HG02885 (cell line): ENCODE measurements around the gene PRSS23.

Source experiments
- ATAC-seq: cut with Tn5 transposase; IDR thresholded peaks from one replicate; pipeline ENCODE4 v1.9.1; 2021; ENCODE audit warnings: mild to moderate bottlenecking; ENCODE audit not compliant: unreplicated experiment, poor library complexity

PRSS23 gene

DNA sequence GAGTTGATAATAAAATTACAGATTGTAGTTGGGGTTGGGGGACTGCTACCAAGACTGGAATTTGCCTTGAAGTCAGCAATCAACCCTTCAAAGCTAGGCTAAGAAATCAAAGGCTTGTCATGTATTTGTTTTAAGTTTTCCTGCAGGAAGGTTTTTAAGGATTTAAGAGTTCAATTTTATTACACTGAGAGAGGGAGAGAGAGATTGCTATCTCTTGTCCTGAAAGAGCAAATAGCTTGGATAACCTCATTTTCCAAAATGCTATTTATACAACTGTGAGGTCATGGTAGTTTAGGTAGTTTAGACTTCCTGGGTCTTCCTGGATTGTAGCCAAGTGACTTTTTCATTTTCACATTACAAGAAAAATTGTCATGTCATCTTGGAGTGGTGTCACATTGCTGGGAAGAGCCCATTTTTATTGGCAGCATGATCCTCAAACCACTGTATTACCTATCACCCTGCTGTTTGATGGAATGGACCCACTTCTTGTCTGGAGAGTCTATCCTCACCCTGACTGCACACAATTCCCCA lies 10.1 kb upstream of the PRSS23 start:
- no peak for ATAC-seq

- ATAC-seq, result no peak
Measured at GRCh38 chr11:86790867-86791849, 9.2 kb upstream of the PRSS23 start.

DNA sequence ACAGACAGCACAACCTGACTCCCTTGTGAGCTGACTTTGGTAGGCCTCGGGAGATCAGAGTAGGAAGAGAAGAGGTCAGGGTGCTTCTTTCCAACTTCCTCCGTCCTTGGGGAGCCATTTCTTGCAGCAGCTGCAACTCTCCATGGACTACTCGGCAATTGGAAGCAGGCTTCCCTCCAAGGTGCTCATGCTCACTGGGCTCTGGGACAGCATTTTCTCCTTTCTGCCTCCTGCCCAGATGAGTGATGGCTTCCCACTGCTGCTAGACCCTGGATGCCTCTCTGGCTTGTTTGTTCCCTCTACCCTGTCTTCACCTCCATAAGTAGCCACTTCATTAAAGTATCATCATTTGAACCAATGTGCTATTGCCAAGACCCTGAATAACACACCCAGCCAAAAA lies 8.2 kb upstream of the PRSS23 start:
- no peak for ATAC-seq

DNA sequence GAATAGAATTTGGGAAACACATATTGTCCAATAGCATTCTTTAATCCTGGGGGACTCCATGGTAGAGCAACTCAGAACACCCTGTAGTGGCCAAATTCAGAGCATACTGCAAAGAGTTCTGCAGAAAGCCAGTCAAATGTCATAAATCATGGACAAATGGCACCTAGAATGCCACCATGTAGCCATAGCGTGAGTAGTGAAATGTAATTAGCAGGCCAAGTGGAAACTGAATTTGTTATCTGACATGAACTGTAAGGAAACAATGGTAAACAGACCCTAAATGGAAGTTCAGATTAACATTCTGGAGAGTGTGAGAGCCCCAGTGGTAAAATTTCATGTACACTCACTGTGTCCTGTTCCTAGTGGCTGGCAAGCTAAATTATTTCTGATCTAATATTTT lies 7.0 kb upstream of the PRSS23 start:
- ATAC-seq, result no peak

- ATAC-seq, result no peak
Measured at GRCh38 chr11:86795511-86795910, 4.8 kb upstream of the PRSS23 start.

DNA sequence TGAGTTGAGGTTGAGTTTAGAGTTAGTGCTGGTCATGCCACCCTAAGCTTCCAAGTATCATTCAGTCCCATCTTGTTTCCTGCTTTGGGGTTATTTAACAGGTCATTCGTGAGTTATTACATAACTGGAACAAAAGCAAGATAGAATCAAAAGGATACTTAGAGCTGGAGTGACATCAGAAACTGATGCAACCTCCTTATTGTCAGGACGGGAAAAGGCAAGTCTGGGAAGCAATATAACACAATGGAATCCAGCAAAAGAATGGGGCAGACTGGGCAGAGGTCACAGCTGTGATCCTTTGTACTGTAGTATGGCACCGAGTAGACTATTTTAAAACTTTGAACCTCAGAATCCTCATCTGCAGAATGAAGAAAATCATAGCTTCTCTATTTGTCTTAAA lies 4.4 kb upstream of the PRSS23 start:
- ATAC-seq, result no peak

- no peak for ATAC-seq
Measured at GRCh38 chr11:86797133-86797532, 3.2 kb upstream of the PRSS23 start.

DNA sequence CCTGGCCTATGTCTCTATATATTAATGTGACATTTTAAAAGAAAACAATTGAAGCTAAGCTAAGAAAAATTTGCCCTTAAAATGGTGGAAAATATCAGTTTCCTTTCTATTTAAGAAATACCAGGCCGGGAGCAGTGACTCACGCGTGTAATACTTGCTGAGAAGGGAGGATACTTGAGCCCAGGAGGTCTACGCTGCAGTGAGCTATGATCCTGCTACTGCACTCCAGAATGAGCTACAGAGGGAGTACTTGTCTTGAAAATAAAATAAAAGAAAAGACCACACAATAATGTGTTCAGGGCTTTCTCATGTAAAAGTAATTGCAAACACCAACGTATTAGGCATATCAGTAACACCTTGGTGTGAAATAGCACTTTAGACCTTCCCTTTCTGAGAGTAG lies 1.4 kb upstream of the PRSS23 start:
- no peak for ATAC-seq

- ATAC-seq, result no peak
Measured at GRCh38 chr11:86799680-86800075, 664 bp upstream of the PRSS23 start.

- ATAC-seq, result no peak
Measured at GRCh38 chr11:86800960-86801272, 574 bp downstream of the PRSS23 start.

GRCh38 chr11:86801364-86801763 lies 1.0 kb downstream of the PRSS23 start:
- no peak for ATAC-seq

GRCh38 chr11:86802146-86802545 lies 1.8 kb downstream of the PRSS23 start:
- no peak for ATAC-seq

- no peak for ATAC-seq
Measured at GRCh38 chr11:86802601-86803051, 2.3 kb downstream of the PRSS23 start.

- ATAC-seq, result no peak
Measured at GRCh38 chr11:86803136-86804045, 3.0 kb downstream of the PRSS23 start.

- no peak for ATAC-seq
Measured at GRCh38 chr11:86804951-86805350, 4.6 kb downstream of the PRSS23 start.

- peak; percentile 92 for ATAC-seq
Measured at GRCh38 chr11:86805873-86806310, 5.5 kb downstream of the PRSS23 start.

- ATAC-seq, result no peak
Measured at GRCh38 chr11:86806903-86807302, 6.6 kb downstream of the PRSS23 start.

GRCh38 chr11:86807360-86807759 lies 7.0 kb downstream of the PRSS23 start:
- ATAC-seq, result no peak

DNA sequence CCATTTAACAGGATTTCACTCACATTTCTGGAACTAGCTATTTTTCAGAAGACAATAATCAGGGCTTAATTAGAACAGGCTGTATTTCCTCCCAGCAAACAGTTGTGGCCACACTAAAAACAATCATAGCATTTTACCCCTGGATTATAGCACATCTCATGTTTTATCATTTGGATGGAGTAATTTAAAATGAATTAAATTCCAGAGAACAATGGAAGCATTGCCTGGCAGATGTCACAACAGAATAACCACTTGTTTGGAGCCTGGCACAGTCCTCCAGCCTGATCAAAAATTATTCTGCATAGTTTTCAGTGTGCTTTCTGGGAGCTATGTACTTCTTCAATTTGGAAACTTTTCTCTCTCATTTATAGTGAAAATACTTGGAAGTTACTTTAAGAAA lies 9.2 kb downstream of the PRSS23 start:
- no peak for ATAC-seq

GRCh38 chr11:86810288-86810687 lies 9.9 kb downstream of the PRSS23 start:
- ATAC-seq, result no peak
